Natural killer cell treated with Interleukin-12 subunit alpha and Interleukin-12 subunit beta and Interleukin-15 and Interleukin-18, amount 100 ng/mL, for 72 hours (primary cell): ENCODE data around the gene NDEL1. TPM values are rescaled to one million over a fixed set of nuclear protein-coding genes. Genes with fewer than 3 reads are reported as not detected.
A peak's percentile ranks its signal among the peaks of the same experiment; 100 is the strongest.

Source experiments
- ATAC-seq, 2 donors: fragments of 150-1000 bp; cut with Tn5 transposase in 1 of 2; sonication (Bioruptor Pico), chemical (Tn5 transposase) in 1 of 2; 2 replicates each; pipeline ENCODE4 v1.10.0; 2021
- DNase-seq: peaks from one replicate; pipeline ENCODE4 v3.0.0; 2022; ENCODE audit warnings: low spot score
- H3K27ac Mint-ChIP-seq, 2 donors: 1 replicate in 1 of 2; 2 replicates in 1 of 2; pipeline ENCODE4 v1.8.0; 2022; ENCODE audit warnings: mixed read lengths in 2 of 2, mild to moderate bottlenecking in 1 of 2, moderate library complexity in 1 of 2
- H3K27me3 Mint-ChIP-seq, 2 donors: 1 replicate in 1 of 2; 2 replicates in 1 of 2; pipeline ENCODE4 v1.8.0; 2022; ENCODE audit warnings: mixed read lengths in 2 of 2
- H3K36me3 Mint-ChIP-seq: one replicate; pipeline ENCODE4 v1.8.0; 2022; ENCODE audit warnings: mixed read lengths
- H3K4me1 Mint-ChIP-seq, 2 donors: 1 replicate in 1 of 2; 2 replicates in 1 of 2; pipeline ENCODE4 v1.8.0; 2022; ENCODE audit warnings: low read depth in 2 of 2, mixed read lengths in 2 of 2, mild to moderate bottlenecking in 1 of 2
- H3K4me3 Mint-ChIP-seq: one replicate; pipeline ENCODE4 v1.8.0; 2022; ENCODE audit warnings: mixed read lengths
- H3K9me3 Mint-ChIP-seq: 2 replicates; pipeline ENCODE4 v1.8.0; 2022; ENCODE audit warnings: mixed read lengths
- total RNA-seq, 2 donors: library from RNA; stranded (reverse); gene quantifications; one replicate each; pipeline ENCODE4 v1.2.3, GENCODE V29; 2022

Gene NDEL1
- total RNA-seq, 2 donors from 2014 or later: 94.9 to 101 TPM

- no peak overlapping the region for H3K4me3 Mint-ChIP-seq
- H3K9me3 Mint-ChIP-seq: no peaks in the 10 kb centered on the region
- no peaks in the 10 kb centered on the region for H3K27me3 Mint-ChIP-seq
- H3K36me3 Mint-ChIP-seq: peaks cover 6% of the 10 kb centered on the region
- peaks cover 0 to 29% of the 10 kb centered on the region in 2 donors for H3K4me1 Mint-ChIP-seq
- ATAC-seq (no peak), DNase-seq (no peak)
- no peak overlapping the region for H3K27ac Mint-ChIP-seq
Observed at GRCh38 chr17:8468127-8468526, 32.4 kb downstream of the NDEL1 start.

DNA sequence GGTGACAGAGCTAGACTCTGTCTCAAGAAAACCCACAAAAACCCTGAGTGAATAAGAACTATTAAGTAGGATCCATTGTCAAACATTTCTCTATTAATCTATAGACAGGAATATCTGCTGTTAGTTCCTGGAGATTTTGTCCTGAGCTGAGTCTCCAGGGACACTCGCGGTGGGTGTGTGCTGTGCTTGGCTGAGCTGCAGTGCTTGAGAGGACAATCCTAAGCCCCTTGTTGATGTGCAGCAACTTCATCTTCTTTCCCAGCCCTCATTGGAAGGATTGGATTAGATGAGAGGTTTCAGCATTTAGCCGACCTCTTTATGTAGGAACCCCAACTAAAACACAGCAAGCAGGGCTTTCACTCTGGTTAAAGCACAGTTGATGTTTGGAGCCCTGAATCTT, 33.3 kb downstream of the NDEL1 start:
- Mint-ChIP-seq H3K9me3 (no peaks in the 10 kb centered on the region), H3K27me3 (no peaks in the 10 kb centered on the region), H3K27ac (no peak overlapping the region), H3K36me3 (peaks cover 5% of the 10 kb centered on the region), H3K4me3 (no peak overlapping the region), H3K4me1 (peaks cover 0 to 22% of the 10 kb centered on the region in 2 donors)
- ATAC-seq: no peak
- no peak for DNase-seq

DNA sequence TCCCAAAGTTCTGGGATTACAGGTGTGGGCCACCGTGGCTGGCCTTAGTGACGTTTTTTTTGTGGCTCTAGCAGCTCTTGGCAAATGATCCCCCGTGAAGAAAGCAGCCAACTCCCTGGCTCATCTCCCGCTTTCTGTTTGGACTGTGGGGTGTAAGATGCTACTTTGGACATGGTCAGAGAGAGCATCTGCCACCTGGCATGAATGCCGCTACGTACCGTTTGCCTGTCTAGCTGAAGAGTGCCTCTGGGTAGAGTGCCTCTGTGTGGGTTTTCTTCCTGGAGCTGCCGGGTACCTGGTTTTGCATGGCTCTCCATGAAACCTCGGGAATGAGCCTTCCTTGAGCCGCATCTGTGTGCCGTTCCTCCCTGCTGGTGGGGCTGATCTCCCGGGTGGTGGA, 34.3 kb downstream of the NDEL1 start:
- peaks cover 5% of the 10 kb centered on the region for H3K36me3 Mint-ChIP-seq
- H3K4me1 Mint-ChIP-seq: peaks cover 0 to 15% of the 10 kb centered on the region in 2 donors
- DNase-seq: no peak
- no peak for ATAC-seq
- no peaks in the 10 kb centered on the region for H3K27me3 Mint-ChIP-seq
- no peak overlapping the region for H3K27ac Mint-ChIP-seq
- no peak overlapping the region for H3K4me3 Mint-ChIP-seq
- no peaks in the 10 kb centered on the region for H3K9me3 Mint-ChIP-seq

- no peak for DNase-seq
- ATAC-seq: no peak
- H3K27me3 Mint-ChIP-seq: no peaks in the 10 kb centered on the region
- H3K9me3 Mint-ChIP-seq: no peaks in the 10 kb centered on the region
- peaks cover 5% of the 10 kb centered on the region for H3K36me3 Mint-ChIP-seq
- no peak overlapping the region for H3K4me3 Mint-ChIP-seq
- peaks cover 0 to 10% of the 10 kb centered on the region in 2 donors for H3K4me1 Mint-ChIP-seq
- no peak overlapping the region for H3K27ac Mint-ChIP-seq
Observed at GRCh38 chr17:8470447-8471047, 34.9 kb downstream of the NDEL1 start.

- Mint-ChIP-seq H3K36me3 (peaks cover 5% of the 10 kb centered on the region), H3K4me3 (no peak overlapping the region), H3K27me3 (no peaks in the 10 kb centered on the region), H3K9me3 (no peaks in the 10 kb centered on the region), H3K4me1 (peaks cover 0 to 8% of the 10 kb centered on the region in 2 donors), H3K27ac (no peak overlapping the region)
- no peak for ATAC-seq
- DNase-seq: no peak
Observed at GRCh38 chr17:8472663-8473062, 37.0 kb downstream of the NDEL1 start.

DNA sequence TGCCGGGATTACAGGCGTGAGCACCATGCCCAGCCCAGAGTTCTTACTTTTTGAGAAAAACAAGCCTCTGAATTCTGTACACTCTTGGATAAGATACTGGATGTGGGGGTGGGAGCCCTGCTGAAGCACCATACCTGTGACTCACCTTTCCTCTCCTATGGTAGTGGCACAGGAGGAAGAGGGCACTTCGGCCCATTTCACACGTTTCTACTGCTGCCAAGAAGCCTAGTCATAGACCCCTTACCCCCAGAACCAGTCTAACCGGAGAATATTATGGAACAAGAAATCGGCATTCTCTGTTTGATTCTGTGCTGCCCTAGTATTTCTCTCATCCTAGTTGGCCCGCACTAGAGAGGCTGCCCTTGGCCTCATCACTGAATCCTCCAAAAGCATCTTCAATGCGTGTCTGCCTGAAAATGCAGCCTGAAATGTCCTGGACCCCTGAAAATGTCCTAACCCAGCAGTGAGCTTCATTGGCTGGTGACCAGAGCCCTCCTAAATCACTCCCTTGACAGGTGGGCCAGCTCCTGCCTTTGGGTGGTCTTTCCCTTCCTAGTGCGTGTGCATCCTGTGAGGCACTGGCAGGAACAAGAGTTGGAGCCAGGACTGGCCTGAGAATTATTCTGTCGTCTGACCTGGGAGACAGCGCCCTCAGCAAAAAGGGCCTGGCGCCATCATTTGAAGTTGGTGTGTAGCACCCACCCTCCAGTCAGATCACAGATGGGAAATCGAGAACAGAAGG, 37.9 kb downstream of the NDEL1 start:
- no peaks in the 10 kb centered on the region for H3K9me3 Mint-ChIP-seq
- H3K36me3 Mint-ChIP-seq: peaks cover 5% of the 10 kb centered on the region
- H3K27ac Mint-ChIP-seq: no peak overlapping the region
- ATAC-seq (no peak), DNase-seq (no peak)
- no peak overlapping the region for H3K4me3 Mint-ChIP-seq
- peaks cover 0 to 4% of the 10 kb centered on the region in 2 donors for H3K4me1 Mint-ChIP-seq
- H3K27me3 Mint-ChIP-seq: no peaks in the 10 kb centered on the region

DNA sequence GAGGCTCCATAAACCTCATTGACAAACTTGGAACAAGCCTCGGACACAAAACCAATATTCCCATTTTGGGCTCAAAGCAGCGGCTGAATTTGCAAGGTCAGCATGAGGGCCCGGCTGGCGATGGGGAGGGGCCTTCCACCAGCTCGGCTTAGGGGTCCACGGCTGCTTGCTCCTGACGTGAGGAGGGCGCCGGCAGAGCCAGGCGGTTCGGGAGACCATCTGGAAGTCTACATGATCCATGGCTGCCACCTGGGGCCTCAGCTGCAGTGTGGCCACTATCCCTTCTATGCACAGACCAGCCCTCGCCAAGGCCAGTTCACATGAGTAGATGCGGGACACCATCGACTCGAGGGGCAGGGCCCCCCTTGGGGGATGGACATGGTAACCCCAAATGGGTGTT, 39.1 kb downstream of the NDEL1 start:
- H3K9me3 Mint-ChIP-seq: no peaks in the 10 kb centered on the region
- H3K4me1 Mint-ChIP-seq: peaks cover 0 to 4% of the 10 kb centered on the region in 2 donors
- no peak overlapping the region for H3K27ac Mint-ChIP-seq
- ATAC-seq: no peak
- no peak overlapping the region for H3K4me3 Mint-ChIP-seq
- H3K36me3 Mint-ChIP-seq: peaks cover 5% of the 10 kb centered on the region
- no peak for DNase-seq
- no peaks in the 10 kb centered on the region for H3K27me3 Mint-ChIP-seq

DNA sequence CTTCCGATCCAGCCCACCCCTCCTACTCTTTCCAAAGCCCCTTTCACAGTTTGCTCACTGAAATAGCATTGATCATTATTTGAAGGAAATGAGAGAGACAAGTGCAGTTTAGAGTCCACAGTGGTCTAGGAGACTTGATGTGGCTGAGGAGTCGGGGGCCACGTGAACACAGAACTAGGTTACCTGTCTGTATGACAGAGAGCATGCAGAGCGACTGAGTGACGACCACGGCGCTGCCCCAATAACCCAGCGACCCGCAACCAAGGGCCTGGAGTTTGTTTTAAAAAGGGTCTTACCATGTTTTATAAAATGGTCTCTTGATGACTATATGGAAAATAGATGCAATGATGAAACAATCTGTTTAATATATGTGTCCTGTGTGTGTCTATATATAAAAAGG, 39.5 kb downstream of the NDEL1 start:
- ATAC-seq (no peak), DNase-seq (no peak)
- Mint-ChIP-seq H3K4me1 (peaks cover 0 to 4% of the 10 kb centered on the region in 2 donors), H3K36me3 (peaks cover 5% of the 10 kb centered on the region), H3K27me3 (no peaks in the 10 kb centered on the region), H3K4me3 (no peak overlapping the region), H3K27ac (no peak overlapping the region), H3K9me3 (no peaks in the 10 kb centered on the region)

GRCh38 chr17:8475781-8476180, 40.1 kb downstream of the NDEL1 start:
- ATAC-seq (no peak), DNase-seq (no peak)
- H3K4me3 Mint-ChIP-seq: no peak overlapping the region
- peaks cover 0 to 4% of the 10 kb centered on the region in 2 donors for H3K4me1 Mint-ChIP-seq
- H3K27ac Mint-ChIP-seq: no peak overlapping the region
- peaks cover 5% of the 10 kb centered on the region for H3K36me3 Mint-ChIP-seq
- H3K9me3 Mint-ChIP-seq: no peaks in the 10 kb centered on the region
- H3K27me3 Mint-ChIP-seq: no peaks in the 10 kb centered on the region

DNA sequence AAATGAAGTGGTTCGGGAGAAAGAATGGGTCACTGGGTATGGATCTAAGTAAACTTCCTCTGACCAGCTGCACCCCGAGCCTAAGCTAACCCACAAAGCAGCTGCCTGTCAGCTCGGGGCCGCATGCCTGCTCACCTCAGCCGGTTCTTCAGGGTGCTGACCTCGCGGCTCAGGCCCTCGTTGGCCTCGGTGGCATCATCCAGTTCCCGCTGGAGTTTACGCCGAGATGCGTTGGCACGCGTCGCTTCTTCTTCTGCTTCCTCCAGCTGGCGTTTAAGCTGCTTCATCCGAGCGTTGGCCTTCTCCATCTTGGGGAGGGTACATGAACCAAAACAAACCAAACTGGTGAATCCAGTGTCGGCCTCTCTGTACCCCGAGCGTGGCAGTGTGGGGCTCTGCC, 41.1 kb downstream of the NDEL1 start:
- Mint-ChIP-seq H3K4me3 (no peak overlapping the region), H3K27ac (no peak overlapping the region), H3K9me3 (no peaks in the 10 kb centered on the region), H3K27me3 (no peaks in the 10 kb centered on the region), H3K4me1 (no peaks in the 10 kb centered on the region), H3K36me3 (peaks cover 5% of the 10 kb centered on the region)
- DNase-seq (no peak), ATAC-seq (no peak)

DNA sequence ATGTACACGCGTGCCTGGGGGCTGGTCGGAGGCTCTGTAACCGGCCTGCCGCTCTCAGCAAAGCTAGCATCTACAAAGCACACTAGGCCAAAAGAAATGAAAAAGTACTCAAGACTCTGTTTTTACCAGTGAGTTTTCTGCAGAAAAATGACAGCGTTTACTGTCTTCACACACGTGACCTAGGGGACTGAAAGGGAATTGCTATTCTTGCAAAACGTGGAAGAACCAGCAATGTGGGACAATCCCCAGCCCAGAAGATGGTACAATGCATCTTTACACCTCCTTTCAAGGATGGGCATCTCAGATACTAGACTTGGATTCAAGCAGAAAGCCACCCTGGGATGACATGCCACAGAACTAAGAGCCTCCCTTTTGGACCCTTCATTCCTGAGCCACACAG, 41.5 kb downstream of the NDEL1 start:
- H3K27ac Mint-ChIP-seq: no peak overlapping the region
- H3K27me3 Mint-ChIP-seq: no peaks in the 10 kb centered on the region
- no peaks in the 10 kb centered on the region for H3K4me1 Mint-ChIP-seq
- DNase-seq: no peak
- H3K36me3 Mint-ChIP-seq: peaks cover 5% of the 10 kb centered on the region
- ATAC-seq: no peak
- H3K9me3 Mint-ChIP-seq: no peaks in the 10 kb centered on the region
- no peak overlapping the region for H3K4me3 Mint-ChIP-seq

DNA sequence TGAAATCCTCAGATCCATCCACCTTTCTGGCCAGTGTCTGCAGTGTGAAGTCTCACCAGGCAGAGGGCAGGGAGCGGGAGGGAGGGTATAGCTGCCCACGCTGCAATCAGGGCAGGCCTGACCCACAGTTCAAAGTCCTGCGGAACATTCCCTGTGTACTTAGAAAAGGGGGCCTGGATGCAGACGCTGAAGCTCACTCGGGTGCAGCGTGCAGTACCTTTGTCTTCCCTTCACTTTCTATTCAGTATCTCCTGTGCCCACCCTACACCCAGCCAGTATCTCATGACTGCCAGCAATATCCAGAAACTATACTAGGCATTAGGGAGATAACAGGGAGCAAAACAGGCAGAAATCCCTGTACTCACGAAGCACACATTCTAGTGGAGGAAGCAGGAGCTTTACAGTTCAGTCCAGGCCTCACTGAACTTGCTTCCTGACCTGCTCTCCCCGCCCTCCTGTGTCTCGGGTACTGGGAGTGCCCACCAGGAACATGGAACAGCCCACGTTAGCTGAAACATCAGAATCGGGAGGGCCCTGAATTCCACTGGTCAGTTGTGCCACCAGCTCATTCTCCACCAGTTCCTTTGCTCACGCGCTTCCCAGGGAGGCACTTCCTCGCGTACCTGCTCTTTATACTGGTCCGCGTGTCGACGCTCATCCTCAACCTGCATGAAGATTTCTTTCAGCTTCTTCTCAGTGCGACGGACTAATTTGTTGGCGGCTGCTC, 42.2 kb downstream of the NDEL1 start:
- no peaks in the 10 kb centered on the region for H3K4me1 Mint-ChIP-seq
- H3K36me3 Mint-ChIP-seq: peaks cover 8% of the 10 kb centered on the region
- no peak overlapping the region for H3K4me3 Mint-ChIP-seq
- H3K27ac Mint-ChIP-seq: peak overlapping the region in 1 of 2 donors; percentile 55
- H3K27me3 Mint-ChIP-seq: no peaks in the 10 kb centered on the region
- no peak for DNase-seq
- no peak for ATAC-seq
- H3K9me3 Mint-ChIP-seq: no peaks in the 10 kb centered on the region

- Mint-ChIP-seq H3K27me3 (no peaks in the 10 kb centered on the region), H3K36me3 (peaks cover 15% of the 10 kb centered on the region), H3K4me3 (no peak overlapping the region), H3K4me1 (no peaks in the 10 kb centered on the region), H3K9me3 (no peaks in the 10 kb centered on the region), H3K27ac (no peak overlapping the region)
- no peak for DNase-seq
- ATAC-seq: no peak
Observed at GRCh38 chr17:8479431-8479947, 43.8 kb downstream of the NDEL1 start.
